Epithelial cell of proximal tubule (primary cell): Measurements from ENCODE around the gene MT1G. TPM values are rescaled to one million over a fixed set of nuclear protein-coding genes. Genes with fewer than 3 reads are reported as not detected.

Experiments
- DNase-seq: peaks from one replicate; pipeline ENCODE4 v3.0.0-alpha.2; 2011; ENCODE audit warnings: low read depth
- H3K4me3 ChIP-seq: 2 replicates; pipeline ENCODE4 v1.5.1; 2011; ENCODE audit warnings: low read depth, mild to moderate bottlenecking, low read length
- total RNA-seq: library from RNA; depleted of rRNA; stranded (reverse); fragments of >200 nt; gene quantifications from 2 replicates; pipeline ENCODE4 v1.2.3, GENCODE V29; 2015
- TF ChIP-seq, protein P1 (sequence below): conservative IDR thresholded peaks from 2 replicates; pipeline ENCODE4 v1.5.1; 2012; ENCODE audit warnings: low read depth, mild to moderate bottlenecking, low read length

MT1G gene
- total RNA-seq, 1 donor from 2014 or later = 1,970 TPM

DNA sequence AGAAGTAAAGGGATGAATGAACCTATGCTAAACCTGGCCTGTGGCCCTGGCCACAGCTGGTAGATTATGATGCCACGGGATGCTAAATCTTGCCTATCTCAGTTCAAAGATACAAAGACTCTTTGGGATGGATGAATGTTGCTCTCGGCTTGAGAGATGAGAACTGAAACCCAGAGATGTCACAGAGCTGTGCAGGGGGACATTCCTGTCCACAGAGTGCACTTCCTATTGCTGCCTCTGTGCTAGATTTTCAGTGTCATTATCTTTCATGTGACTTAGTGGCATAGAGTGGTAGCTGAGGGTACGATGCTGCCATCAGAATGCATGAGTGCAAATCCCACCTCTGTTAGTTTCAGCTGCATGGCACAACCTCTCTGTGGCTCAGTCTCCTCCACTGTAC lies 37.7 kb downstream of the MT1G start:
- H3K4me3 ChIP-seq = no peak overlapping the region
- DNase-seq = no peak
- TF ChIP-seq, protein P1, sequence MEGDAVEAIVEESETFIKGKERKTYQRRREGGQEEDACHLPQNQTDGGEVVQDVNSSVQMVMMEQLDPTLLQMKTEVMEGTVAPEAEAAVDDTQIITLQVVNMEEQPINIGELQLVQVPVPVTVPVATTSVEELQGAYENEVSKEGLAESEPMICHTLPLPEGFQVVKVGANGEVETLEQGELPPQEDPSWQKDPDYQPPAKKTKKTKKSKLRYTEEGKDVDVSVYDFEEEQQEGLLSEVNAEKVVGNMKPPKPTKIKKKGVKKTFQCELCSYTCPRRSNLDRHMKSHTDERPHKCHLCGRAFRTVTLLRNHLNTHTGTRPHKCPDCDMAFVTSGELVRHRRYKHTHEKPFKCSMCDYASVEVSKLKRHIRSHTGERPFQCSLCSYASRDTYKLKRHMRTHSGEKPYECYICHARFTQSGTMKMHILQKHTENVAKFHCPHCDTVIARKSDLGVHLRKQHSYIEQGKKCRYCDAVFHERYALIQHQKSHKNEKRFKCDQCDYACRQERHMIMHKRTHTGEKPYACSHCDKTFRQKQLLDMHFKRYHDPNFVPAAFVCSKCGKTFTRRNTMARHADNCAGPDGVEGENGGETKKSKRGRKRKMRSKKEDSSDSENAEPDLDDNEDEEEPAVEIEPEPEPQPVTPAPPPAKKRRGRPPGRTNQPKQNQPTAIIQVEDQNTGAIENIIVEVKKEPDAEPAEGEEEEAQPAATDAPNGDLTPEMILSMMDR = no peak

DNA sequence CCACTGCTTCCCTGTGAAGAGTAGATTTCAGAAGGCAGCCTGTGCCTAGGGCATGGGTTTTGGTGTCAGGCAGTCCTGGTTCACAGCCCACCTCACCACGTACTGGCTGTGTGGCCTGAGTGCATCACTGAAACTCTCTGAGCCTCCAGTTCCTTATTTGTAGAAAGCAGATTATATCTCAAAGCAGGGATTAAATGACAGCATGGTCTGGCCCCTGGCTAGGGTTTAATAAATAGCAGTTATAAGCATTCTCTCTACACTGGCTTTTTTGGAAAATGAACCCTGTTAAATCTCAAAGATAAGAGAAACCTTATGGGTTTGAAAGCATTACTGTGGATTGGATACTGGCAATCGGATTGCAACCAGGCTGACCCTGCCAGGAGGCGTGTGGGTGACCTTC lies 38.3 kb downstream of the MT1G start:
- no peak for DNase-seq
- TF ChIP-seq, protein P1 = no peak
- no peak overlapping the region for H3K4me3 ChIP-seq

DNA sequence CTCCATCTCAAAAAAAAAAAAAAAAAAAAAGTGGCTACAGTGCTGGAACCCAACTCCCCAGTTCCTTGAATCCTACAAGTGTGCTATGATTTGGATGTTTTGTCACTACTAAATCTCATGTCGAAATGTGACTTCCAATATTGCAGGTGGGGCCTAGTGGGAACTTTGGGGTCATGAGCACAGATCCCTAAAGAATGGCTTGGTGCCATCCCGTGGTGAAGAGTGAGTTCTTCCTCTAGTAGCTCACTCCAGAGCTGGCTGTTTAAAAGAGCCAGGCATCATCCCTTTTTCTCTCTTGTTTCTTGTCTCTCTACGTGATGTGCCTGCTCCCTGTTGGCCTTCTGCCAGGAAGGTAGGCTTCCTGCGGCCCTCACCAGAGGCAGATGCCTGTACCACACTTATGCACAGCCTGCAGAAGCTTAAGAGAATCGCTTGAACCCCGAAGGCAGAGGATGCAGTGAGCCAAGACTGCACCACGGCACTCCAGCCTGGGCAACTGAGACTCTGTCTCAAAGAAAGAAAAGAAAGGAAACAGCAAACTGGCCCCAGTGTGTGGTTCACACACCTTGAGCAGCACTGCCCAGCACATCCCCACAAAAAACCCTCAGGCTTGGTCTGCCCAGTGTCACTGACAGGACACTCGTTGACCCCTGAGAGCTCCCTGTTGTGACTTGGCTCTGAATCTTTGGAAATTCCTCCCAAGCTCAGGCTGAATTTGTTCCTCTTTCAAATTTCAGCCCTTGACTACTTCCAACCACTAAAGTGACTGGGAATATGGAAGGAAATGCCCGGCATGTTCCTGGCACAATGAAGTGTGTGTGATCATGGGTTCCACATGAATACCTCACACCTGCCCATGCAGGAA lies 39.1 kb downstream of the MT1G start:
- H3K4me3 ChIP-seq = no peak overlapping the region
- TF ChIP-seq, protein P1 = peak; percentile 12
- DNase-seq = no peak

DNA sequence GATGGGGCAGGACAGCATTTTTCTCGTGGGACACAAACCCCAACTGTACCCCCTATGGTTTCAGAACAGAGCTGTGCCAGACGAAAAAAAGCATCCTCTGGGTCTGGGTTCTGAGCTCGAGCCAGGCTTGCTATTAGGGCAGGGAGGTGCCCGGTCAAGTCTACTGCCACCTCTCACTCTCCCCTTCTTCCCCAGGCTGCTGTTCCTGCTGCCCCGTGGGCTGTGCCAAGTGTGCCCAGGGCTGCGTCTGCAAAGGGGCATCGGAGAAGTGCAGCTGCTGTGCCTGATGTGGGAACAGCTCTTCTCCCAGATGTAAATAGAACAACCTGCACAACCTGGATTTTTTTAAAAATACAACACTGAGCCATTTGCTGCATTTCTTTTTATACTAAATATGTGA lies 41.2 kb downstream of the MT1G start:
- TF ChIP-seq, protein P1 = no peak
- H3K4me3 ChIP-seq = peak overlapping the region; percentile 63
- no peak for DNase-seq

DNA sequence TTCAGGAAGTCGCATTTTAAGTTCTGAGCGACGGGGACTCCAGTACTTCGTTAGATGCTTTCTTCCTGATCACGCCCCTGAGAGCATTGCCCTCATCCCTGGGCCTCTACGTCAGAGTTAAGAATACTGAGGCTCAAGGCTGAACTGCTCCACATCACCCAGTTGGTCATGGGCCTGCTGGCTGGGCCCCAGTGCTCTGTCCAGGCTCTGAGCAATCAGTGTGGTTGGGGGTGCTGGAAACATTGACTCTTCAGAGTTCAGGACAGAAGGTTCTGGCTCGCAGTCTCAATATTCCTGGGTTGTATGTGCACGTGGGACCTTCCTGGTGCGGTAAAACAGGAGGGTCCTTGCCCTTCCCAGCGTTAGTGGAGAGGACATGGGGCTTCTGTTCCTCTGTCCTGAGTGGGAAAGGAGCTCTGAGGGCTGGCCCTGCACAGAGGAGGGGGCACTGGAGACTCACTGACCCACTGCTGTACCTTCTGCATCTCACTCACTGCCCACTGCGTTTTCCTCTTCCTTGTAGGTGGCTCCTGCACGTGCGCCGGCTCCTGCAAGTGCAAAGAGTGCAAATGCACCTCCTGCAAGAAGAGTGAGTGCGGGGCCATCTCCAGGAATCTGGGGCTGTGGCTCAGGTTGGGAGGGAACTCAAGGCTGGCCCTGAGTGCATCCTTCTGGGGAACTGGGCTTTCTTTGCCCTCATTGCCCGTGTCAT lies 41.8 kb downstream of the MT1G start:
- peak overlapping the region; percentile 63 for H3K4me3 ChIP-seq
- TF ChIP-seq, protein P1 = no peak
- no peak for DNase-seq

DNA sequence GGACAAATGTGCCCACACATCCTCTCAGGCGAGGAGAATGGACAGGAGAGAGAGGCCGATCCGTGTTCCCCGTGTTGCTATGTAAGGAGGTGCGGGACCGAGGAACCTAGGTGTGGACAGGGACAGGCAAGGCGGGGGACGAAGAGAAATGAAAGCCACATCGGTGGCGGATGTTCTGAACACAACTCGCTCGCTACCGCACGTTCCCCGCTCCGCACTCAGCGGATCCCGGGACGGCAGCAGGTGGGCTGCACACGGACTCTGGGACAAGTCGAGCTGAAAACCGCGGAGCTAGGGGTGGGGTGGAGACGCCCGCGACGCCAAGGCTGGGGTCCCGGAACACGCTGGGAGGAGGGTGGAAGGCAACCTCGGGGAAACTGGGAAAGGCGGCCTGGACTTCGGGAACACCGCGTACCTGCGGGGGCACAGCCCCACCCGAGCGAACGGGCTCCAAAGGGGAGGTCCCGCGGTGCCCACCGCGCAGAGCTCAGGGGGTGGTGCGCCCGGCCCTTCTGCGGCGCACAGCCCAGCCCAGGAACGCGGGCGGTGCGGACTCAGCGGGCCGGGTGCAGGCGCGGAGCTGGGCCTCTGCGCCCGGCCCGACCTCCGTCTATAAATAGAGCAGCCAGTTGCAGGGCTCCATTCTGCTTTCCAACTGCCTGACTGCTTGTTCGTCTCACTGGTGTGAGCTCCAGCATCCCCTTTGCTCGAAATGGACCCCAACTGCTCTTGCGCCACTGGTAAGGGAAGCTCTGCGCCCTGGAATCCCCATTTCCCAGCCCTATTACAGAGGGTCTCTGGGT lies 42.5 kb downstream of the MT1G start, which contains the start of gene MT1E:
Gene MT1E, plus strand, starts transcription at position 642 of the 803 bp plus-strand sequence. Its CDS starts 71 bp downstream, at position 713.
- no peak for DNase-seq
- H3K4me3 ChIP-seq = peak within 1 kb of the TSS; percentile 63
- TF ChIP-seq, protein P1 = no peak
